Hypothalamus (tissue), 51 donors: ENCODE results near the gene MRPS23.
A peak's percentile ranks its signal among the peaks of the same experiment; 100 is the strongest.

Experiments
- DNase-seq, 51 donors: peaks; one replicate each; lab custom pipeline; 2025; lab: John Stamatoyannopoulos, UW

Gene MRPS23

GRCh38 chr17:57810721-57811637, 38.9 kb downstream of the MRPS23 start:
- peak in 13 of 51 donors; percentile 4 to 43 (median 17) for DNase-seq

GRCh38 chr17:57809879-57810278, 40.0 kb downstream of the MRPS23 start:
- no peak for DNase-seq

GRCh38 chr17:57808882-57809281, 41.0 kb downstream of the MRPS23 start:
- no peak for DNase-seq

- no peak for DNase-seq
Measured at GRCh38 chr17:57806167-57806830, 43.5 kb downstream of the MRPS23 start.

- DNase-seq = no peak
Measured at GRCh38 chr17:57803021-57803420, 46.8 kb downstream of the MRPS23 start.

GRCh38 chr17:57801044-57801711, 48.7 kb downstream of the MRPS23 start:
- no peak for DNase-seq

- DNase-seq = no peak
Measured at GRCh38 chr17:57794841-57795240, 55.0 kb downstream of the MRPS23 start.

- DNase-seq = no peak
Measured at GRCh38 chr17:57788725-57789124, 61.1 kb downstream of the MRPS23 start.

- no peak for DNase-seq
Measured at GRCh38 chr17:57785022-57785421, 64.8 kb downstream of the MRPS23 start.
